ENCODE measurements around the gene C10orf67. TPM values are rescaled to one million over a fixed set of nuclear protein-coding genes. Genes with fewer than 3 reads are reported as not detected.

The C10orf67 gene
- total RNA-seq, 1 experiment from 2014 or later: not detected

GRCh38 chr10:23373156-23373555, 28.6 kb upstream of the C10orf67 start:
- Histone ChIP-seq H3K4ac (ENCODE audit: low read depth, low read length) (no peak overlapping the region), H2BK12ac (ENCODE audit: insufficient read length, low read depth, low read length) (no peak overlapping the region), H2BK20ac (ENCODE audit: low read depth, low read length, poor library complexity, severe bottlenecking) (no peak overlapping the region), H3K9me3 (ENCODE audit: control insufficient read depth, low read depth, low read length) (no peaks in the 10 kb centered on the region), H2AFZ (ENCODE audit: low read length) (no peak overlapping the region), H2BK5ac (ENCODE audit: insufficient read length, low read length) (no peak overlapping the region), H3K23ac (ENCODE audit: insufficient read length, low read depth, low read length) (no peak overlapping the region), H4K5ac (ENCODE audit: insufficient read length, low read depth, low read length) (no peak overlapping the region), H3K56ac (ENCODE audit: insufficient read length, low read depth, low read length) (no peak overlapping the region), H3T11ph (ENCODE audit: low read length) (no peak overlapping the region), H3K27ac (ENCODE audit: insufficient read length, low read depth, low read length) (no peak overlapping the region), H3K27me3 (ENCODE audit: insufficient read depth, low read length) (no peaks in the 10 kb centered on the region), H3K23me2 (ENCODE audit: insufficient read length, low read depth, low read length, poor library complexity, severe bottlenecking) (no peaks in the 10 kb centered on the region), H2BK120ac (ENCODE audit: low read depth, low read length, poor library complexity, severe bottlenecking) (no peak overlapping the region), H2BK15ac (ENCODE audit: low read depth, low read length) (no peak overlapping the region), H4K91ac (ENCODE audit: insufficient read length, low read depth, low read length) (no peak overlapping the region), H3K4me2 (ENCODE audit: insufficient read depth, insufficient read length, low read length) (no peak overlapping the region), H3K14ac (ENCODE audit: insufficient read depth, low read length) (no peak overlapping the region), H3K18ac (ENCODE audit: insufficient read length, low read depth, low read length) (no peak overlapping the region), H2AK5ac (ENCODE audit: insufficient read length, low read length) (no peak overlapping the region), H3K79me1 (ENCODE audit: insufficient read depth, low read depth, low read length, poor library complexity, severe bottlenecking) (no peaks in the 10 kb centered on the region), H3K79me2 (ENCODE audit: insufficient read depth, low read length) (no peaks in the 10 kb centered on the region), H4K20me1 (ENCODE audit: control insufficient read depth, insufficient read depth, insufficient read length) (no peaks in the 10 kb centered on the region), H3K9ac (ENCODE audit: extremely low read depth, insufficient read length, low read length) (no peak overlapping the region), H3K4me1 (ENCODE audit: insufficient read depth, low read length) (no peaks in the 10 kb centered on the region), H4K8ac (replicated peaks; ENCODE audit: insufficient read length, low read depth, low read length) (no peak overlapping the region)
- DNase-seq: no peak
- peaks cover 0 to 2% (median 0%) of the 10 kb centered on the region in 3 experiments; a peak in 2 of 7 replicates for H3K36me3 Mint-ChIP-seq (ENCODE audit: insufficient read depth in 1 of 3, low read depth in 3 of 3)
- H3K4me3 Mint-ChIP-seq: no peak overlapping the region
- WGBS (ENCODE audit: extremely low coverage, insufficient read length, low lambda C conversion rate): no CpG with 5 or more reads among the region's 1 CpG
- no peak for TF ChIP-seq CTCF (conservative IDR thresholded peaks at IDR 0.05)
- H3K27ac Mint-ChIP-seq: no peak overlapping the region
- no peaks in the 10 kb centered on the region; the same call in 1 of the 2 replicates for H3K27me3 Mint-ChIP-seq (ENCODE audit: low read depth)
- no peaks in the 10 kb centered on the region; a peak in 2 of 5 replicates for H3K9me3 Mint-ChIP-seq
- H3K4me1 Mint-ChIP-seq: peaks cover 9 to 11% of the 10 kb centered on the region in 2 experiments

All from H9 (cell line).